AG10803 (cell line): Measurements from ENCODE around the gene SNAP29.
"Not testable (repeated sequence)": the region's sequence is repeated elsewhere in the genome, so short reads cannot be mapped to it uniquely, and the experiment has no call there.

ENCODE experiments used
- DNase-seq: peaks from one replicate; pipeline ENCODE4 v3.0.0; 2010; ENCODE audit warnings: low read depth
- H3K4me3 ChIP-seq: 2 replicates; pipeline ENCODE4 v1.5.1; 2011; ENCODE audit warnings: mild to moderate bottlenecking, low read length, control low read depth
- CTCF ChIP-seq: conservative IDR thresholded peaks from 2 replicates; pipeline ENCODE4 v1.5.1; 2011; ENCODE audit warnings: mild to moderate bottlenecking, low read length, control low read depth, inconsistent platforms

Gene SNAP29

GRCh38 chr22:20814221-20814808 is 44.5 kb upstream of the SNAP29 start:
- no peak overlapping the region for H3K4me3 ChIP-seq
- TF ChIP-seq CTCF = no peak
- DNase-seq = no peak

GRCh38 chr22:20815477-20816050 is 43.2 kb upstream of the SNAP29 start:
- no peak overlapping the region for H3K4me3 ChIP-seq
- no peak for DNase-seq
- no peak for TF ChIP-seq CTCF

- no peak for TF ChIP-seq CTCF
- no peak overlapping the region for H3K4me3 ChIP-seq
- DNase-seq = no peak
Measured at GRCh38 chr22:20816559-20816958, 42.2 kb upstream of the SNAP29 start.

GRCh38 chr22:20818471-20818870 is 40.3 kb upstream of the SNAP29 start:
- no peak overlapping the region for H3K4me3 ChIP-seq
- TF ChIP-seq CTCF = no peak
- no peak for DNase-seq

- TF ChIP-seq CTCF = no peak
- no peak for DNase-seq
- H3K4me3 ChIP-seq = no peak overlapping the region
Measured at GRCh38 chr22:20819471-20819870, 39.3 kb upstream of the SNAP29 start.

- not testable (repeated sequence) for DNase-seq, H3K4me3 ChIP-seq
Measured at GRCh38 chr22:20821717-20822239, 37.0 kb upstream of the SNAP29 start.

- no peak for TF ChIP-seq CTCF
- DNase-seq = no peak
- no peak overlapping the region for H3K4me3 ChIP-seq
Measured at GRCh38 chr22:20822240-20822639, 36.6 kb upstream of the SNAP29 start.
